Adrenal gland (tissue), 12 donors: Measurements from ENCODE around the gene CAVIN1. TPM values are rescaled to one million over a fixed set of nuclear protein-coding genes. Genes with fewer than 3 reads are reported as not detected.

Experiments
- DNase-seq, 7 donors: peaks; one replicate each; pipeline ENCODE4 v3.0.0-alpha.2; 2019 to 2020
- H3K27ac ChIP-seq, 5 donors: fragments of 200-600 bp; sonication (generic) in 4 of 5; 1 replicate in 3 of 5; 2 replicates in 2 of 5; pipeline versions ENCODE4 v1.5.1 to v1.8.0; 2016 to 2020; ENCODE audit warnings: mild to moderate bottlenecking in 1 of 5
- H3K27me3 ChIP-seq: fragments of 200-600 bp; 2 replicates; pipeline ENCODE4 v1.8.0; 2021
- H3K36me3 ChIP-seq, 2 donors: fragments of 200-600 bp; replicated peaks in 1 of 2; 1 replicate in 1 of 2; 2 replicates in 1 of 2; pipeline versions ENCODE4 v1.5.1 to v1.8.0; 2018 to 2022
- H3K4me1 ChIP-seq, 2 donors: fragments of 200-600 bp; replicated peaks in 1 of 2; 1 replicate in 1 of 2; 2 replicates in 1 of 2; pipeline versions ENCODE4 v1.5.1 to v1.8.0; 2018 to 2021
- H3K4me3 ChIP-seq, 4 donors: fragments of 200-600 bp; sonication (generic) in 3 of 4; one replicate each; pipeline ENCODE4 v1.5.1; 2016 to 2018
- H3K9me3 ChIP-seq, 3 donors: fragments of 200-600 bp; sonication (generic) in 1 of 3; replicated peaks in 1 of 3; 1 replicate in 2 of 3; 2 replicates in 1 of 3; pipeline versions ENCODE4 v1.5.1 to v1.8.0; 2016 to 2021
- POLR2A ChIP-seq, 2 donors: fragments of 450-650 bp; IDR thresholded peaks; one replicate each; pipeline ENCODE4 v1.6.1; 2017; ENCODE audit warnings: antibody characterized with exemption in 2 of 2, mild to moderate bottlenecking in 2 of 2, moderate library complexity in 1 of 2
- WGBS, 4 donors: extraction: QIAGEN DNeasy Blood & Tissue Kit in 2 of 4; methylation state at CpG; one replicate each; pipeline versions ENCODE4 v1.1.5 to v1.1.7; 2013 to 2017; 5-methylcytosine and 5-hydroxymethylcytosine counted together
- intact Hi-C, 2 donors: fragments of 100-400 bp; cut with DNase I; formaldehyde crosslinking; loops; one replicate each; pipeline versions ENCODE4 v1.14.1 to v1.15.0; 2022 to 2023
- polyA plus RNA-seq, 3 donors: library from polyadenylated mRNA; stranded (reverse); fragments of 200-250 nt in 2 of 3; fragments of 350-450 nt in 1 of 3; fragmentation: Illumina TruSeq in 1 of 3; extraction: RNeasy Lipid Tissue Mini Kit (QIAGEN cat#74804) in 1 of 3; gene quantifications; one replicate each; pipeline ENCODE4 v1.2.3, GENCODE V29; 2013 to 2014
- total RNA-seq, 9 donors: library from RNA; depleted of rRNA in 4 of 9; stranded (reverse); fragments of >200 nt in 4 of 9; fragments of 120-200 nt in 1 of 9; fragmentation: NEBNext Ultra II Directional in 1 of 9; extraction: Animal tissue kit (Norgen Biotek cat#: 25700) in 1 of 9; gene quantifications; one replicate each; pipeline versions ENCODE4 v1.1.0 to v1.2.4, GENCODE V29; 2013 to 2023
- TF ChIP-seq, protein P1 (sequence below), 6 experiments: fragments of 450-650 bp in 4 of 6; fragments of 200-600 bp in 2 of 6; sonication (generic) in 1 of 6; IDR thresholded peaks; 1 replicate in 5 of 6; 2 replicates in 1 of 6; pipeline versions ENCODE4 v1.5.1 to v1.8.0; 2016 to 2021; ENCODE audit warnings: antibody characterized with exemption in 6 of 6, mild to moderate bottlenecking in 2 of 6, moderate library complexity in 1 of 6
- donor health status: healthy with polysubstance abuse.
- donor health status: Bipolar disorder and iron deficiency.
- donor health status: DM: yes; HTN: yes; CAD: no.
- donor health status: DM: no; HTN: no; CAD: no.
- donor health status: DM: no; HTN: no; CAD: no.
- donor health status: DM: yes; HTN: yes; CAD: no.

The CAVIN1 gene
- total and polyA plus RNA-seq, 12 donors, result 13.1 to 206 (median 132) TPM

DNA sequence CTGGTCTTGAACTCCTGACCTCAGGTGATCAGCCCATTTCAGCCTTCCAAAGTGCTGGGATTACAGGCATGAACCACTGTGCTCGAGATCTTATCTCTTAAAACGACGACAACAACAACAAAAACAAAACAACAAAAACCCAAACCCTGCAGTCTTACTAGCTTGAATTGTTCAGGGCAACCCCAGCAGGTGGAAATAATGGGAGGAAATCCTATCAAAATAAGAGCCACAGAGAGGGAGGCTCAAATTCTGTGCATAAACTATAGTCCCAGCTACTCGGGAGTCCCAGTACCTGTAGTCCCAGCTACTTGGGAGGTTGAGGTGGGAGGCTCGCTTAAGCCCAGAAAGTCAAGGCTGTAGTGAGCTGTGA, 19.1 kb upstream of the CAVIN1 start:
- intact Hi-C loops, result no loop called here
- no peak overlapping the region for H3K4me3 ChIP-seq

DNA sequence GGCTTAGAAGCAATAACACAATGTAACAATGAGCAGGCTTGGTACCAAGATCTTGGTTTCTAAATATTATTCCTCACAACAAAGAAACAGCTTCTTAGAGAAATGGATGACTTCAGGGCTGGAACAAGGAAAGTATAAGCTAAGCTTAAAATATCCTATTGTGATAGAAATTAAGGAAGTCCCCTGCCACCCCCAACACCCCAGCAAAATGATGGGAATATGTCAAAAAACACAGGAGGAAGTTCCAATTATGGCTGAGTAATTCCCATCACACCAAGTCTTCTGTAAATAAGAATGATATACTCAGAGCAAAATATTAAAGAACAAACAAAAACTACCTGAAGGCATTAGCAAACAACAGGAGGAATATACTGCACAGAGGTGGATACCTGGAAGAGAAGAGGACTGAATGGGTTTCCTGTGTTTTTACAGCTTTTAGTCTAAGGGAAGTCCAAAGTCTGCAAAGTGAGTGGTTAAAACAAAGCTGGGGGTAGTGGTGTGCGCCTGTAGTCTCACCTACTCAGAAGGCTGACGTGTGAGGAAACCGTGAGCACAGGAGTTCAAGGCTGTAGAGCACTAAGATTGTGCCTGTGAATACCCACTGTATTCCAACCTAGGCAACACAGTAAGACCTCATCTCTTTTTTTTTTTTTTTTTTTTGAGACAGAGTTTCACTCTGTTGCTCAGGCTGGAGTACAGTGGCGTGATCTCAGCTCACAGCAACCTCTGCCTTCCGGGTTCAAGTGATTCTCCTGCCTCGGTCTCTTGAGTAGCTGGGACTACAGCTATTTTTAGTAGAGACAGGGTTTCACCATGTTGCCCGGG, 18.5 kb upstream of the CAVIN1 start:
- Histone ChIP-seq H3K4me3 (no peak overlapping the region), H3K4me1 (peaks cover 0 to 4% of the 10 kb centered on the region in 2 donors), H3K27me3 (no peaks in the 10 kb centered on the region), H3K36me3 (no peaks in the 10 kb centered on the region), H3K9me3 (no peaks in the 10 kb centered on the region), H3K27ac (peak overlapping the region in 1 of 5 donors; percentile 17)
- 40 to 54% (median 51%) methylated on average over 7 of the region's 7 CpGs for WGBS, 4 donors
- no peak for TF ChIP-seq POLR2A (IDR thresholded peaks at IDR 0.05)
- TF ChIP-seq, protein P1, sequence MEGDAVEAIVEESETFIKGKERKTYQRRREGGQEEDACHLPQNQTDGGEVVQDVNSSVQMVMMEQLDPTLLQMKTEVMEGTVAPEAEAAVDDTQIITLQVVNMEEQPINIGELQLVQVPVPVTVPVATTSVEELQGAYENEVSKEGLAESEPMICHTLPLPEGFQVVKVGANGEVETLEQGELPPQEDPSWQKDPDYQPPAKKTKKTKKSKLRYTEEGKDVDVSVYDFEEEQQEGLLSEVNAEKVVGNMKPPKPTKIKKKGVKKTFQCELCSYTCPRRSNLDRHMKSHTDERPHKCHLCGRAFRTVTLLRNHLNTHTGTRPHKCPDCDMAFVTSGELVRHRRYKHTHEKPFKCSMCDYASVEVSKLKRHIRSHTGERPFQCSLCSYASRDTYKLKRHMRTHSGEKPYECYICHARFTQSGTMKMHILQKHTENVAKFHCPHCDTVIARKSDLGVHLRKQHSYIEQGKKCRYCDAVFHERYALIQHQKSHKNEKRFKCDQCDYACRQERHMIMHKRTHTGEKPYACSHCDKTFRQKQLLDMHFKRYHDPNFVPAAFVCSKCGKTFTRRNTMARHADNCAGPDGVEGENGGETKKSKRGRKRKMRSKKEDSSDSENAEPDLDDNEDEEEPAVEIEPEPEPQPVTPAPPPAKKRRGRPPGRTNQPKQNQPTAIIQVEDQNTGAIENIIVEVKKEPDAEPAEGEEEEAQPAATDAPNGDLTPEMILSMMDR (IDR thresholded peaks at IDR 0.05), result no peak
- intact Hi-C loops, result no loop called here
- DNase-seq, result no peak

More for the DNA sequence above, 19.1 kb upstream of the CAVIN1 start:
- DNase-seq, result no peak
- Histone ChIP-seq H3K36me3 (no peaks in the 10 kb centered on the region), H3K4me1 (peaks cover 0 to 4% of the 10 kb centered on the region in 2 donors), H3K27ac (no peak overlapping the region), H3K9me3 (no peaks in the 10 kb centered on the region), H3K27me3 (no peaks in the 10 kb centered on the region)
- 32 to 55% (median 34%) methylated on average over 5 of the region's 5 CpGs for WGBS, 4 donors
- no peak for TF ChIP-seq POLR2A (IDR thresholded peaks at IDR 0.05)
- TF ChIP-seq, protein P1 (IDR thresholded peaks at IDR 0.05), result no peak

DNA sequence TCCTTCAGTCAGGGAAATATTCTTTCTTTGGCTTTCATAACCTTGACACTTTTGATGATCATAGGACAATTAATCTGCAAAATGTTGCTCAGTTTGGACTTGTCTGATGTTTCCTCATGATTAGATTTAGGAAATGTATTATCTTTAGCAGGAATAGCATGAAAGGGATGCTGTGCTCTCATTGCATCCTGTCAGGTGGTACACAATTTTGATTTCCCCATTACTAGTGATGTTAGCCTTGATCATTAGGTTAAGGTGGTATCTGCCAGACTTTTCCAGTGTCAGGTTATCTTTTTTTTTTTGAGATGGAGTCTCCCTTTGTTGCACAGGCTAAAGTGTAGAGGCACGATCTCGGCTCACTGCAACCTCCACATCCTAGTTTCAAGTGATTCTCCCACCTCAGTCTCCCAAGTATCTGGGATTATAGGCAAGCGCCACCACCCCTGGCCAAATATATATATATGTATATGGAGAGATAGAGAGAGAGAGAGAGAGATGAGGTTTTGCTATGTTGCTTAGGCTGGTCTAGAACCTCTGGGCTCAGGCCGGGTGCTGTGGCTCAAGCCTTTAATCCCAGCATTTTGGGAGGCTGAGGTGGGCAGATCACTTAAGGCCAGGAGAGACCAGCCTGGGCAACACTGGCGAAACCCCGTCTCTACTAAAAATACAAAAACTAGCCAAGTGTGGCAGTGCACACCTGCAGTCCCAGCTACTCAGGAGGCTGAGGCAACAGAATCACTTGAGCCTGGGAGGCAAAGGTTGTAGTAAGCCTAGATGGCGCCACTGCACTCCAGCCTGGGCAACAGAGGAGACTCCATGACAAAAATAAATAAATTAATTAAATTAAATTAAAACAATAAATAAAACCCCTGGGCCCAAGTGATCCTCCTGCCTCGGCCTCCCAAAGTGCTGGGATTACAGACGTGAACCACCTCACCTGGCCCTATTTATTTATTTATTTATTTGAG, 15.8 kb upstream of the CAVIN1 start:
- peak in 3 of 7 donors; percentile 33 to 68 (median 55) for DNase-seq
- Histone ChIP-seq H3K4me1 (peaks cover 0 to 4% of the 10 kb centered on the region in 2 donors), H3K4me3 (no peak overlapping the region), H3K27ac (no peak overlapping the region), H3K36me3 (no peaks in the 10 kb centered on the region), H3K9me3 (no peaks in the 10 kb centered on the region), H3K27me3 (no peaks in the 10 kb centered on the region)
- TF ChIP-seq POLR2A (IDR thresholded peaks at IDR 0.05), result no peak
- TF ChIP-seq, protein P1 (IDR thresholded peaks at IDR 0.05), result peak in 2 of 6 experiments; percentile 20 to 37
- WGBS, 4 donors, result 84 to 88% (median 85%) methylated on average over 9 of the region's 9 CpGs
- intact Hi-C loops, result no loop called here

DNA sequence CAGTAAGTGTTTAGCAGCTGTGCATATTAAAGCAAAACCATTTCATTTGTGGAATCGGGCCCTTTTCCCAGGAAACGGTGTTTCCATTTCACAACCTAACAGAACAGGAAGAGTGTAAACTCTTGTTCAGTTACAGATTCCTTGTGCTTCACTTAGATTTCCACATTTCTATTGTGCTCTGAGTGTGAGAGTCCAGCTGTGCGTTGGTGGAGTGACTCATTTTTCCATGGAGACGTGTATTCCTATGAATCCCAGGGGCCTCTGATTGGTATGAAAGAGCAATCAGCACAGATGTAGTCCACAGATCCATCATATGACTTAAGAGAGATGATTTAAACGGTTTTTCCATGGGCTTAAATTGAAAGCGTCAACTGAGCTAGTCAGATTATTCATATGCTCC, 13.3 kb upstream of the CAVIN1 start:
- no peak for DNase-seq

More for the DNA sequence above, 13.3 kb upstream of the CAVIN1 start:
- peak overlapping the region in 2 of 5 donors; percentile 38 to 58 for H3K27ac ChIP-seq
- intact Hi-C loops, result no loop called here
- H3K36me3 ChIP-seq, result no peaks in the 10 kb centered on the region
- TF ChIP-seq, protein P1 (IDR thresholded peaks at IDR 0.05), result no peak
- TF ChIP-seq POLR2A (IDR thresholded peaks at IDR 0.05), result no peak
- H3K4me1 ChIP-seq, result no peaks in the 10 kb centered on the region
- H3K27me3 ChIP-seq, result no peaks in the 10 kb centered on the region
- WGBS, 4 donors, result 52 to 63% (median 59%) methylated on average over 6 of the region's 6 CpGs
- no peak overlapping the region for H3K4me3 ChIP-seq
- no peaks in the 10 kb centered on the region for H3K9me3 ChIP-seq
